Trophoblast cell (in vitro differentiated cells and primary cell): Measurements from ENCODE around the gene RAP1GDS1.
A peak's percentile ranks its signal among the peaks of the same experiment; 100 is the strongest.

Source experiments
- DNase-seq, 2 donors: peaks; one replicate each; pipeline ENCODE4 v3.0.0-alpha.2; 2016
- H2AFZ ChIP-seq: 2 replicates; pipeline ENCODE4 v1.6.1; 2013; ENCODE audit warnings: low read length, moderate library complexity, mild to moderate bottlenecking; ENCODE audit not compliant: insufficient read depth, poor library complexity
- H2AK5ac ChIP-seq: 2 replicates; pipeline ENCODE4 v1.6.1; 2013; ENCODE audit warnings: mild to moderate bottlenecking, low read length
- H2BK120ac ChIP-seq: 2 replicates; pipeline ENCODE4 v1.6.1; 2013; ENCODE audit warnings: low read length, mild to moderate bottlenecking, moderate library complexity; ENCODE audit not compliant: insufficient read depth, poor library complexity
- H2BK12ac ChIP-seq: 2 replicates; pipeline ENCODE4 v1.6.1; 2013; ENCODE audit warnings: mild to moderate bottlenecking, low read length, moderate library complexity
- H2BK5ac ChIP-seq: 2 replicates; pipeline ENCODE4 v1.6.1; 2013; ENCODE audit warnings: low read length, low read depth, moderate library complexity, mild to moderate bottlenecking; ENCODE audit not compliant: poor library complexity
- H3K14ac ChIP-seq: 2 replicates; pipeline ENCODE4 v1.6.1; 2013; ENCODE audit warnings: mild to moderate bottlenecking, low read length
- H3K18ac ChIP-seq: 2 replicates; pipeline ENCODE4 v1.6.1; 2013; ENCODE audit warnings: mild to moderate bottlenecking, low read length
- H3K23ac ChIP-seq: 2 replicates; pipeline ENCODE4 v1.6.1; 2013; ENCODE audit warnings: low read length
- H3K27ac ChIP-seq: 2 replicates; pipeline ENCODE4 v1.5.1; 2013; ENCODE audit warnings: low read depth, mild to moderate bottlenecking, inconsistent platforms, low read length, moderate library complexity
- H3K27me3 ChIP-seq: 2 replicates; pipeline ENCODE4 v1.6.1; 2013; ENCODE audit warnings: inconsistent platforms, mild to moderate bottlenecking, low read length, moderate library complexity; ENCODE audit not compliant: insufficient read depth
- H3K36me3 ChIP-seq, 2 experiments: 1 replicate in 1 of 2; 2 replicates in 1 of 2; pipeline ENCODE4 v1.6.1; 2013; ENCODE audit warnings: low read length in 2 of 2, mild to moderate bottlenecking in 2 of 2, moderate library complexity in 1 of 2; ENCODE audit not compliant: insufficient read depth in 2 of 2, control insufficient read depth in 1 of 2
- H3K4ac ChIP-seq: 2 replicates; pipeline ENCODE4 v1.6.1; 2013; ENCODE audit warnings: low read depth, mild to moderate bottlenecking, low read length, moderate library complexity
- H3K4me1 ChIP-seq, 2 experiments: 1 replicate in 1 of 2; 2 replicates in 1 of 2; pipeline ENCODE4 v1.6.1; 2013; ENCODE audit warnings: low read length in 2 of 2, mild to moderate bottlenecking in 2 of 2, moderate library complexity in 1 of 2; ENCODE audit not compliant: insufficient read depth in 2 of 2, control insufficient read depth in 1 of 2
- H3K4me2 ChIP-seq: 2 replicates; pipeline ENCODE4 v1.6.1; 2013; ENCODE audit warnings: inconsistent platforms, mild to moderate bottlenecking, low read length, moderate library complexity
- H3K4me3 ChIP-seq: 2 replicates; pipeline ENCODE4 v1.5.1; 2013; ENCODE audit warnings: mild to moderate bottlenecking, low read depth, low read length, inconsistent platforms
- H3K79me1 ChIP-seq: one replicate; pipeline ENCODE4 v1.6.1; 2013; ENCODE audit warnings: low read length
- H3K79me2 ChIP-seq: 2 replicates; pipeline ENCODE4 v1.6.1; 2013; ENCODE audit warnings: low read length, mild to moderate bottlenecking; ENCODE audit not compliant: control insufficient read depth, insufficient read depth, poor library complexity
- H3K9ac ChIP-seq: 2 replicates; pipeline ENCODE4 v1.6.1; 2013; ENCODE audit warnings: mild to moderate bottlenecking, low read length
- H3K9me3 ChIP-seq: 2 replicates; pipeline ENCODE4 v1.6.1; 2013; ENCODE audit warnings: low read depth, mild to moderate bottlenecking, control low read depth, inconsistent platforms, low read length; ENCODE audit not compliant: insufficient read depth
- H4K12ac ChIP-seq: 2 replicates; pipeline ENCODE4 v1.6.1; 2013; ENCODE audit warnings: low read depth, mild to moderate bottlenecking, low read length, moderate library complexity
- H4K8ac ChIP-seq: 2 replicates; pipeline ENCODE4 v1.6.1; 2013; ENCODE audit warnings: low read depth, mild to moderate bottlenecking, low read length, moderate library complexity
- H4K91ac ChIP-seq: one replicate; pipeline ENCODE4 v1.6.1; 2013; ENCODE audit warnings: low read depth, mild to moderate bottlenecking, low read length, moderate library complexity
- WGBS: extraction: QIAGEN DNeasy Blood & Tissue Kit; methylation state at CpG from one replicate; pipeline ENCODE4 v1.1.7; 2013; ENCODE audit warnings: missing lambda C conversion rate; ENCODE audit not compliant: insufficient read length, insufficient coverage; ENCODE audit errors: extremely low coverage; 5-methylcytosine and 5-hydroxymethylcytosine counted together

RAP1GDS1 gene

DNA sequence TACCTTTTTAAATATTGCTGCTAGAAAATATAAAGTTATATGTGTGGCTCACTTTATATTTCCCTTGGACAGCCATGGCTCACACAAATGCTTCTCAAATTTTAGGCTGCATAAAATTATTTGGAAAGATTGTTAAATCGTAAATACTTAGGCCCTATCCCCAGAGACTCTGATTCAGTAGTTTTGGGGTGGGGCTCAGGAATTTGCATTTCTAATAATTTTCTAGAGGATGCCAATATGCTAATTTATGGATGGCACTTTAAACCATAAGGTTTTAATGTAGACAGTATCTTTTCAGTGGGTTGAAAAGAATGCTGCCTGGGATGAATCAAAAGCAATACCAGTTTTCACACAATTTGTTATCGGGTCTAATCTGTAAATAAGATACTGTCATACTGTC, 49.7 kb downstream of the RAP1GDS1 start:
- Histone ChIP-seq H3K14ac (no peak overlapping the region), H3K18ac (no peak overlapping the region), H3K4me1 (no peaks in the 10 kb centered on the region), H3K4me3 (no peak overlapping the region), H4K91ac (no peak overlapping the region), H4K12ac (no peak overlapping the region), H3K23ac (no peak overlapping the region), H2AK5ac (no peak overlapping the region), H2BK12ac (no peak overlapping the region), H3K36me3 (no peaks in the 10 kb centered on the region), H3K79me2 (no peaks in the 10 kb centered on the region), H3K27me3 (no peaks in the 10 kb centered on the region), H3K4ac (no peak overlapping the region), H2BK5ac (no peak overlapping the region), H2AFZ (no peak overlapping the region), H3K27ac (no peak overlapping the region), H3K4me2 (no peak overlapping the region), H3K79me1 (no peaks in the 10 kb centered on the region), H2BK120ac (no peak overlapping the region), H4K8ac (no peak overlapping the region), H3K9me3 (no peaks in the 10 kb centered on the region), H3K9ac (no peak overlapping the region)
- no peak for DNase-seq
- WGBS: no CpG with 5 or more reads among the region's 2 CpGs

DNA sequence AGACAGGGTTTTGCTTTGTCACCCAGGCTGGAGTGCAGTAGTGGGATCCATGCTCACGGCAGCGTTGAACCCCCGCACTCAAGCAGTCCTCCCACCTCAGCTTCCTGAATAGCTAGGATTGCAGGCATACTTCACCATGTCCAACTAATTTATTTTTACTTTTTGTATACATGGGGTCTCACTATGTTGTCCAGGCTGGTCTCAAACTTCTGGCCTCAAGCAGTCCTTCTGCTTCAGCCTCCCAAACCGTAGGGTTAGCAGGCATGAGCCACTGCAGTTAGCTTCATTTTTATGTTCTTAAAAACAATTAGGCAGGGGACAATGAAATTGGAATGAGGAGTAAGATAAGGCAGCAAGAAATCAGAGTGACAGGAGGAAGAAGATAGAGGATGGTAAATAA, 50.5 kb downstream of the RAP1GDS1 start:
- no peak overlapping the region for H4K12ac ChIP-seq
- H3K18ac ChIP-seq: no peak overlapping the region
- no peak for DNase-seq
- no peak overlapping the region for H4K91ac ChIP-seq
- no peaks in the 10 kb centered on the region for H3K36me3 ChIP-seq
- H3K27me3 ChIP-seq: no peaks in the 10 kb centered on the region
- no peak overlapping the region for H2AFZ ChIP-seq
- H3K14ac ChIP-seq: no peak overlapping the region
- H3K4me1 ChIP-seq: no peaks in the 10 kb centered on the region
- no peaks in the 10 kb centered on the region for H3K79me1 ChIP-seq
- H3K4ac ChIP-seq: no peak overlapping the region
- no peak overlapping the region for H3K4me3 ChIP-seq
- H2AK5ac ChIP-seq: no peak overlapping the region
- H3K9ac ChIP-seq: no peak overlapping the region
- no peaks in the 10 kb centered on the region for H3K79me2 ChIP-seq
- H3K4me2 ChIP-seq: no peak overlapping the region
- H2BK5ac ChIP-seq: no peak overlapping the region
- no peak overlapping the region for H2BK120ac ChIP-seq
- no peak overlapping the region for H2BK12ac ChIP-seq
- no peak overlapping the region for H3K23ac ChIP-seq
- no peaks in the 10 kb centered on the region for H3K9me3 ChIP-seq
- WGBS: no CpG with 5 or more reads among the region's 4 CpGs
- no peak overlapping the region for H4K8ac ChIP-seq
- no peak overlapping the region for H3K27ac ChIP-seq

DNA sequence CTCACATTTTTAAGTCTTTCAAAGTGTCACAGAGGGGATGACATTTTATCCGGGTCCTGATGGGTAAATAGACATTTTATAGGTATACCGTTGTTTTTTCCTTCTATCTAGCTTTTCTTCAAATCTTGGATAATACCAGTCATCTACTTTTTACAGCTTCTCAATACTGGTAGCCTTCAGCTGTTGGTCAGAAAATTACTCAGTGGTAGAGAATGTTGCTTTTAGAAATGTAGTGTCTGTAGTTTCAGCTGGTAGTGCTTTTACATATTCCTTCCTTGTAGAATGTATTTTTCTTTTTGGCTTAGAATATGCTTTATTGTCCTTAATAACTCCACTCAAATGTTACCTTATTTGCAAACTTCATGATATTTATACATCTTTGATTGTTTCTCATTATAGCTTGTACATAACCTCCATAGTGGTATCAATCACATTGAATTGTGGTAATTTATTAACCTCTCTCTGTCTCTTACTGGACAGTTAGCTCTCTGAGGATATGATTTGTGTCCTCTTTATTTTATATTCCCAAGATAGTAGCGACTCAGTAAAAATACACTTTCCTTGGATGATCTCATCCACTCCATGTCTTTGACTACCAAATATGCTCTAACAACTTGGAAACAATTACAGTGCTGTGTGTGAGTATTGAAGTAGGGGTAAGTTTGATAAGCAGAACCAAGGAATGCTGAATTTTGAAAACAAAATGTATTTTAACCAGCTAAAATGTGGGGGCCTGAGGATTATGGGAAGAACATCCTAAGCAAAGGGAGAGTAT, 53.8 kb downstream of the RAP1GDS1 start:
- no peaks in the 10 kb centered on the region for H3K79me2 ChIP-seq
- no peak overlapping the region for H2BK5ac ChIP-seq
- no peaks in the 10 kb centered on the region for H3K79me1 ChIP-seq
- no peak overlapping the region for H3K4ac ChIP-seq
- no peaks in the 10 kb centered on the region for H3K27me3 ChIP-seq
- no peak overlapping the region for H4K8ac ChIP-seq
- no peak overlapping the region for H2AK5ac ChIP-seq
- no CpG with 5 or more reads among the region's 3 CpGs for WGBS
- H3K9me3 ChIP-seq: no peaks in the 10 kb centered on the region
- H3K23ac ChIP-seq: no peak overlapping the region
- H4K91ac ChIP-seq: no peak overlapping the region
- no peak overlapping the region for H3K4me3 ChIP-seq
- H3K4me1 ChIP-seq: no peaks in the 10 kb centered on the region
- H3K14ac ChIP-seq: no peak overlapping the region
- H3K27ac ChIP-seq: no peak overlapping the region
- H3K36me3 ChIP-seq: no peaks in the 10 kb centered on the region
- H2BK12ac ChIP-seq: no peak overlapping the region
- H3K4me2 ChIP-seq: no peak overlapping the region
- no peak overlapping the region for H4K12ac ChIP-seq
- H3K9ac ChIP-seq: no peak overlapping the region
- peak in 1 of 2 donors; percentile 46 for DNase-seq
- no peak overlapping the region for H2AFZ ChIP-seq
- no peak overlapping the region for H2BK120ac ChIP-seq
- no peak overlapping the region for H3K18ac ChIP-seq

DNA sequence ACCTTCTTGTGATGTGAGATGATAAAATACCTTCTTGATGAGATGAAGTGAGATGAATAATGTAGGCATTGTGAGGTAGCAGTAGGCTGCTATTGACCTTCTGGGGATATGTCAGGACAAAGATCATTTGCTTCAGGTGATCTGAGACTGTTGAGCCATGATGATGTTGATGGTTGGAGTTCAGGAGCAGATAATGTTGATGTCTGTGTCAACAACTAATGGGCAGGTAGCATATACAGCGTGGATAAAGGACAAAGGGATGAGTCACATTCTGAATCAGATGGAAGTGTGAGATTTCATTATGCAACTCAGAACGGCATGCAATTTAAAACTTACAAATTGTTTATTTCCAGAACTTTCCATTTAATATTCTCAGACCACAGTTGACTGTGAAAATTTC, 57.3 kb downstream of the RAP1GDS1 start:
- WGBS: no CpG with 5 or more reads among the region's 2 CpGs

More for the DNA sequence above, 57.3 kb downstream of the RAP1GDS1 start:
- no peak overlapping the region for H2BK120ac ChIP-seq
- H3K18ac ChIP-seq: no peak overlapping the region
- no peaks in the 10 kb centered on the region for H3K79me1 ChIP-seq
- H3K4me1 ChIP-seq: no peaks in the 10 kb centered on the region
- DNase-seq: peak in 1 of 2 donors; percentile 31
- no peak overlapping the region for H3K23ac ChIP-seq
- H3K27me3 ChIP-seq: no peaks in the 10 kb centered on the region
- no peak overlapping the region for H3K4me3 ChIP-seq
- H4K12ac ChIP-seq: no peak overlapping the region
- H3K14ac ChIP-seq: no peak overlapping the region
- no peak overlapping the region for H3K4ac ChIP-seq
- no peak overlapping the region for H4K8ac ChIP-seq
- no peak overlapping the region for H3K9ac ChIP-seq
- H2BK12ac ChIP-seq: no peak overlapping the region
- no peak overlapping the region for H3K4me2 ChIP-seq
- no peak overlapping the region for H4K91ac ChIP-seq
- no peak overlapping the region for H2AK5ac ChIP-seq
- no peaks in the 10 kb centered on the region for H3K79me2 ChIP-seq
- H2BK5ac ChIP-seq: no peak overlapping the region
- H3K9me3 ChIP-seq: no peaks in the 10 kb centered on the region
- H3K27ac ChIP-seq: no peak overlapping the region
- H2AFZ ChIP-seq: no peak overlapping the region
- H3K36me3 ChIP-seq: no peaks in the 10 kb centered on the region
